PFSK-1 (cell line): ENCODE measurements around the gene TNFRSF14.

ENCODE experiments used
- FOXP2 ChIP-seq: optimal IDR thresholded peaks from 2 replicates; pipeline ENCODE3; 2011; ENCODE audit warnings: borderline replicate concordance, control low read depth, inconsistent platforms; ENCODE audit not compliant: insufficient read depth; ENCODE audit errors: extremely low read length, extremely low read depth
- POLR2AphosphoS5 ChIP-seq: IDR thresholded peaks from 2 replicates; pipeline ENCODE4 v1.6.1; 2012; ENCODE audit warnings: low read depth, mild to moderate bottlenecking, control low read depth, low read length, moderate library complexity
- REST ChIP-seq, 2 experiments: IDR thresholded peaks; 2 replicates each; pipeline versions ENCODE4 v1.6.1 to v1.8.0; 2011 to 2012; ENCODE audit warnings: low read depth in 2 of 2, low read length in 2 of 2, control low read depth in 1 of 2, inconsistent platforms in 1 of 2, mild to moderate bottlenecking in 1 of 2, moderate library complexity in 1 of 2; ENCODE audit not compliant: insufficient read depth in 1 of 2
- SIN3A ChIP-seq: IDR thresholded peaks from 2 replicates; pipeline ENCODE4 v1.6.1; 2012; ENCODE audit warnings: mild to moderate bottlenecking, low read length, moderate library complexity, borderline replicate concordance; ENCODE audit not compliant: insufficient read depth
- TAF1 ChIP-seq: IDR thresholded peaks from 2 replicates; pipeline ENCODE4 v1.6.1; 2012; ENCODE audit warnings: low read length, control low read depth, borderline replicate concordance; ENCODE audit not compliant: insufficient read depth

TNFRSF14 gene

GRCh38 chr1:2539312-2539907 is 16.8 kb upstream of the TNFRSF14 start:
- TF ChIP-seq SIN3A (no peak), POLR2AphosphoS5 (no peak), TAF1 (no peak), REST (IDR thresholded peaks at IDR 0.05; ENCODE audit: insufficient read depth in 1 of 2, low read depth in 2 of 2, low read length in 2 of 2) (no peak), FOXP2 (no peak)

- TF ChIP-seq TAF1 (no peak), POLR2AphosphoS5 (no peak), SIN3A (no peak), REST (IDR thresholded peaks at IDR 0.05; ENCODE audit: insufficient read depth in 1 of 2, low read depth in 2 of 2, low read length in 2 of 2) (no peak), FOXP2 (no peak)
Observed at GRCh38 chr1:2540816-2541492, 15.2 kb upstream of the TNFRSF14 start.

- TF ChIP-seq SIN3A (no peak), REST (IDR thresholded peaks at IDR 0.05; ENCODE audit: insufficient read depth in 1 of 2, low read depth in 2 of 2, low read length in 2 of 2) (no peak), FOXP2 (no peak), POLR2AphosphoS5 (no peak)
Observed at GRCh38 chr1:2541619-2542245, 14.4 kb upstream of the TNFRSF14 start.

- no peak for TF ChIP-seq REST (IDR thresholded peaks at IDR 0.05; ENCODE audit: insufficient read depth in 1 of 2, low read depth in 2 of 2, low read length in 2 of 2)
- no peak for TF ChIP-seq SIN3A
- TF ChIP-seq TAF1 = no peak
- no peak for TF ChIP-seq POLR2AphosphoS5
- TF ChIP-seq FOXP2 = no peak
Observed at GRCh38 chr1:2542246-2542915, 13.8 kb upstream of the TNFRSF14 start.
